Measurements from ENCODE around the gene UBXN7.
A peak's percentile ranks its signal among the peaks of the same experiment; 100 is the strongest.
"Not testable (repeated sequence)": the region's sequence is repeated elsewhere in the genome, so short reads cannot be mapped to it uniquely, and the experiment has no call there.

Gene UBXN7

DNA sequence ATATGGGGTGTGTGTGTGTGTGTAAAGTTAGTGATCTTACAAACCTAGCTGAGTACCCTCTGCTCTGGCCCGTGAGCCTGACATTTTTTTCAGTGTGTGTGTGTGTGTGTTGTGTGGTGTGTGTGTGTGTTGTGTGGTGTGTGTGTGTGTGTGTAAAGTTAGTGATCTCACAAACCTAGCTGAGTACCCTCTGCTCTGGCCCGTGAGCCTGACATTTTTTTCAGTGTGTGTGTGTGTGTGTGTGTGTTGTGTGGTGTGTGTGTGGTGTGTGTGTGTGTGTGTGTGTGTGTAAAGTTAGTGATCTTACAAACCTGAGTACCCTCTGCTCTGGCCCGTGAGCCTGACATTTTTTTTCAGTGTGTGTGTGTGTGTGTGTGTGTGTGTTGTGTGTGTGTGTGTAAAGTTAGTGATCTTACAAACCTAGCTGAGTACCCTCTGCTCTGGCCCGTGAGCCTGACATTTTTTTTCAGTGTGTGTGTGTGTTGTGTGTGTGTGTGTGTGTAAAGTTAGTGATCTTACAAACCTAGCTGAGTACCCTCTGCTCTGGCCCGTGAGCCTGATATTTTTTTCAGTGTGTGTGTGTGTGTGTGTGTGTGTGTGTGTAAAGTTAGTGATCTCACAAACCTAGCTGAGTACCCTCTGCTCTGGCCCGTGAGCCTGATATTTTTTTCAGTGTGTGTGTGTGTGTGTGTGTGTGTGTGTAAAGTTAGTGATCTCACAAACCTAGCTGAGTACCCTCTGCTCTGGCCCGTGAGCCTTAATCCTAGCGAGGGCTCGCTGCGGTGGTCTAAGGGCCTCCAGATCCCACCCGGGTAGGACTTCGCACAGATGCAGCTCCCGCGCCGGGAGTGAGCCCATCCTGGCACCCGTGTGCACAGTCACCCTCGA is 115.2 kb downstream of the UBXN7 start:
- not testable (repeated sequence) for H3K27me3 ChIP-seq (ENCODE audit: control insufficient read depth, insufficient read depth, low read length); H3K36me3 ChIP-seq (ENCODE audit: control insufficient read depth, insufficient read depth, low read length); H3K9me3 ChIP-seq (ENCODE audit: control insufficient read depth, insufficient read depth, low read length); H3K4me1 ChIP-seq (ENCODE audit: control insufficient read depth, insufficient read depth, low read length)
- Histone ChIP-seq H3K4me3 (ENCODE audit: low read depth, low read length) (peak overlapping the region; percentile 92), H3K27ac (ENCODE audit: low read depth, low read length) (peak overlapping the region; percentile 72), H3K9ac (ENCODE audit: low read depth, low read length) (peak overlapping the region; percentile 55; the same call in 1 of the 2 replicates)

DNA sequence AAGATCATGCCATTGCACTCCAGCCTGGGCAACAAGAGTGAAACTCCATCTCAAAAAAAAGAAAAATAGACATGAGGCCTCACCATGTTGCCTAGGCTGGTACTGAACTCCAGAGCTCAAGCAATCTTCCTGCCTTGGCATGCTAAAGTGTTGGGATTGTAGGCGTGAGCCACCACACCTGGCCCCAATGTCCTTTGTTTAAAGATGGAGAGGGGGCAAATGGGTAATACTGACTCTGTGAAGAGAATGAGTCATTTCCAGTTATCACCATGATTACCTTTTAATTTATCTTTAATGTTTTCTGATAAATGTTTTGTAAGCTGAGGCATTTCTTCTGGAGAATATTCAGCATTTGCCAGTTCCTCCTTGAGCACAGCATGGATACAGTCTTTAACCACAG is 116.4 kb downstream of the UBXN7 start:
- no peaks in the 10 kb centered on the region for H3K9me3 ChIP-seq (ENCODE audit: control insufficient read depth, insufficient read depth, low read length)
- H3K4me1 ChIP-seq (ENCODE audit: control insufficient read depth, insufficient read depth, low read length) = no peaks in the 10 kb centered on the region
- H3K9ac ChIP-seq (ENCODE audit: low read depth, low read length) = no peak overlapping the region
- H3K27me3 ChIP-seq (ENCODE audit: control insufficient read depth, insufficient read depth, low read length) = no peaks in the 10 kb centered on the region
- no peak overlapping the region for H3K27ac ChIP-seq (ENCODE audit: low read depth, low read length)
- peaks cover 4% of the 10 kb centered on the region; the same call in 1 of the 2 replicates for H3K36me3 ChIP-seq (ENCODE audit: control insufficient read depth, insufficient read depth, low read length)
- H3K4me3 ChIP-seq (ENCODE audit: low read depth, low read length) = no peak overlapping the region

DNA sequence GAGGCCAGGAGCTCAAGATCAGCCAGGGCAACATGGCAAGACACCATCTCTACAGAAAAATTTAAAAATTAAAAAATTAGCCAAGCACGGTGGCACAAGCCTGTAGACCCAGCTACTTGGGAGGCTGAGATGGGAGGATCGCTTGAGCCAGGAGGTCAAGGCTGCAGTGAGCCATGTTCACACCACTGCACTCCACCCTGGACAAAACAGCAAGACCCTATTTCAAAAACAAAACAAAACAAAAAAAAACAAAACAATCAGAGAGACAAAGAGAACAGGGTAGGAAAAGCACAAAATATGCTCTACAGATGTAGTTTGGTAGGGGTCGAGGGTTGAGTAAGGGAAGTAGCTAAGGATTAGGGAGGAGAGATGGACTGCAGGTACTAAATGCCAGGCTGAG is 117.6 kb downstream of the UBXN7 start:
- Histone ChIP-seq H3K4me1 (ENCODE audit: control insufficient read depth, insufficient read depth, low read length) (no peaks in the 10 kb centered on the region), H3K36me3 (ENCODE audit: control insufficient read depth, insufficient read depth, low read length) (peaks cover 4% of the 10 kb centered on the region; the same call in 1 of the 2 replicates), H3K27ac (ENCODE audit: low read depth, low read length) (no peak overlapping the region), H3K27me3 (ENCODE audit: control insufficient read depth, insufficient read depth, low read length) (no peaks in the 10 kb centered on the region), H3K9ac (ENCODE audit: low read depth, low read length) (no peak overlapping the region), H3K9me3 (ENCODE audit: control insufficient read depth, insufficient read depth, low read length) (no peaks in the 10 kb centered on the region), H3K4me3 (ENCODE audit: low read depth, low read length) (no peak overlapping the region)

DNA sequence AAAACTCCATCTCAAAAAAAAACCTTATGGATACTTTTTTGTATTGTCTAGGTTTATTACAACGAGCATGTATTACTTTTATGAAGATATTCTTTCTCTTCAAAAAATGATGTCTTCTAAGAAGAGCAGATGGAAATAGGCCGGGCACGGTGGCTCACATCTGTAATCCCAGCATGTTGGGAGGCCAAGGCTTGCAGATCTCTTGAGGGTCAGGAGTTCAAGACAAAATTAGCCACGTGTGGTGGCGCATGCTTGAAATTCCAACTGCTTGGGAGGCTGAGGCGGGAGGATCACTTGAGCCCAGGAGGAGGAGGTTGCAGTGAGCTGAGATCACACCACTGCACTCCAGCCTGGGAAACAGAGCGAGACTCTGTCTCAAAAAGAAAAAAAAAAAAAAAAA is 118.1 kb downstream of the UBXN7 start:
- H3K9ac ChIP-seq (ENCODE audit: low read depth, low read length); H3K27ac ChIP-seq (ENCODE audit: low read depth, low read length): not testable (repeated sequence)

DNA sequence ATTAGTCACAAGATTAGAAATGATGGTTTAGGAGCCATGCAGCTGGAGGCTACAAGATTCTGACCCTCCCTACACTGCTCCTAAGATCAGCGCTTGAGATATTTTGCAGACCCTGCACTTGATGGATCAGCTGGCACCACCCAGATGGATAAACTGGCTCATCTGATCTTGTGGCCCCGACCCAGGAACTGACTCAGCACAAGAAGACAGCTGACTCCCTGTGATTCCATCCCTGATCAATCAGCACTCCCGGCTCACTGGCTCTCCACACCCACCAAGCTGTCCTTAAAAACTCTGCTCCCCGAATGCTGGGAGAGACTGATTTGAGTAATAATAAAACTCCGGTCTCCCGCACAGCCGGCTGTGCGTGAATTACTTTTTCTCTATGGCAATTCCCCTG is 129.3 kb downstream of the UBXN7 start:
- not testable (repeated sequence) for H3K9ac ChIP-seq (ENCODE audit: low read depth, low read length); H3K4me1 ChIP-seq (ENCODE audit: control insufficient read depth, insufficient read depth, low read length); H3K27me3 ChIP-seq (ENCODE audit: control insufficient read depth, insufficient read depth, low read length); H3K4me3 ChIP-seq (ENCODE audit: low read depth, low read length); H3K9me3 ChIP-seq (ENCODE audit: control insufficient read depth, insufficient read depth, low read length); H3K27ac ChIP-seq (ENCODE audit: low read depth, low read length); H3K36me3 ChIP-seq (ENCODE audit: control insufficient read depth, insufficient read depth, low read length)

More for the DNA sequence above, 118.1 kb downstream of the UBXN7 start:
- not testable (repeated sequence) for H3K4me3 ChIP-seq (ENCODE audit: low read depth, low read length); H3K27me3 ChIP-seq (ENCODE audit: control insufficient read depth, insufficient read depth, low read length); H3K36me3 ChIP-seq (ENCODE audit: control insufficient read depth, insufficient read depth, low read length); H3K4me1 ChIP-seq (ENCODE audit: control insufficient read depth, insufficient read depth, low read length); H3K9me3 ChIP-seq (ENCODE audit: control insufficient read depth, insufficient read depth, low read length)

DNA sequence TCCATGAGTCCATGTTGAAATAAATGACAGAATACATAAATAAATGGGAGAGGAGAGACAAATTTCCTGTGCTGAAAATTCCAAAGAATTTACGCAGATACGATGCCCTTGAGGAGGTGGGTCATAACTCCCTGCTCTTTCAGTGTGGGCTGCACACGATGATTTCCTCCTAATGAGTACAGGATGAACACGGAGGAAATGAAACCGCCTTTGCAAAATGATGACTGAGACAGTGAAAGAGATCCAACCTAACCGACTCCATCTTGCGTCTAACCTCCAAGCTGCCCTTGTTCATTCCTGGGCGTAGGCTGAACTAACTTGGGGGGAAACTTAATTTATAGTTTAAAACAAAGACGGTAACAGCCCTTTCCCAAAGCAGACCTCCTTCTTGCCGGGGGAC is 129.7 kb downstream of the UBXN7 start:
- H3K9me3 ChIP-seq (ENCODE audit: control insufficient read depth, insufficient read depth, low read length) = not testable (repeated sequence)

DNA sequence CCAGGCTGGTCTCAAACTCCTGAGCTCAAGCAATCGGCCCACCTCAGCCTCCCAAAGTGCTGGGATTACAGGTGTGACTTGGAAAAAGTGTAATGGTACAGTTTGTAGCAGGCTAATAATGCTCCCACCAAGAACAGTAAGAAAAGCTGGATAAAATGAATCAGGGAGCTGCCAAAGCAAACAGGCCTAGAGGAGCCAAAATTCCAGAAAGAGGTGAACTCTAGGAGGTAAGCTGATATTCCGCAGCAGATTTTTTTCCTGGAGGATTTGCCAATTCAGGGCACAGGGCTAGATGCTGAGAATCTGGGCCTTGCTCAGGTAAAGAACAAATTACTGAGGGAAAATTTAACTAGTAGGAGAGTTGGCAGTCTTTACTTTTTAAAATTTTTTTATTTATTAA is 133.7 kb downstream of the UBXN7 start:
- no peaks in the 10 kb centered on the region for H3K4me1 ChIP-seq (ENCODE audit: control insufficient read depth, insufficient read depth, low read length)
- H3K27me3 ChIP-seq (ENCODE audit: control insufficient read depth, insufficient read depth, low read length) = no peaks in the 10 kb centered on the region
- no peak overlapping the region for H3K4me3 ChIP-seq (ENCODE audit: low read depth, low read length)
- no peak overlapping the region for H3K9ac ChIP-seq (ENCODE audit: low read depth, low read length)
- H3K36me3 ChIP-seq (ENCODE audit: control insufficient read depth, insufficient read depth, low read length) = 0 out of 2 replicates have a peak, but pooled peaks cover 4% of the 10 kb centered on the region
- H3K9me3 ChIP-seq (ENCODE audit: control insufficient read depth, insufficient read depth, low read length) = no peaks in the 10 kb centered on the region
- no peak overlapping the region for H3K27ac ChIP-seq (ENCODE audit: low read depth, low read length)

More for the DNA sequence above, 129.7 kb downstream of the UBXN7 start:
- not testable (repeated sequence) for H3K27ac ChIP-seq (ENCODE audit: low read depth, low read length); H3K9ac ChIP-seq (ENCODE audit: low read depth, low read length); H3K4me3 ChIP-seq (ENCODE audit: low read depth, low read length); H3K4me1 ChIP-seq (ENCODE audit: control insufficient read depth, insufficient read depth, low read length); H3K36me3 ChIP-seq (ENCODE audit: control insufficient read depth, insufficient read depth, low read length); H3K27me3 ChIP-seq (ENCODE audit: control insufficient read depth, insufficient read depth, low read length)
